Thyroid gland (tissue), 4 donors: ENCODE data around the gene TRIML2. TPM values are rescaled to one million over a fixed set of nuclear protein-coding genes. Genes with fewer than 3 reads are reported as not detected.

Source experiments
- DNase-seq, 2 donors: peaks; one replicate each; pipeline ENCODE4 v3.0.0-alpha.2; 2019
- H3K27ac ChIP-seq, 3 donors: fragments of 200-600 bp; sonication (generic); 1 replicate in 2 of 3; 2 replicates in 1 of 3; pipeline ENCODE4 v1.5.1; 2016 to 2019; ENCODE audit warnings: mild to moderate bottlenecking in 1 of 3, moderate library complexity in 1 of 3
- H3K27me3 ChIP-seq: fragments of 200-600 bp; sonication (generic); one replicate; pipeline ENCODE4 v1.5.1; 2019
- H3K36me3 ChIP-seq, 2 donors: fragments of 200-600 bp; sonication (generic); one replicate each; pipeline ENCODE4 v1.5.1; 2016 to 2019
- H3K4me1 ChIP-seq, 2 donors: fragments of 200-600 bp; sonication (generic); one replicate each; pipeline ENCODE4 v1.5.1; 2017 to 2019
- H3K4me3 ChIP-seq, 3 donors: fragments of 200-600 bp; sonication (generic); replicated peaks in 1 of 3; 1 replicate in 2 of 3; 2 replicates in 1 of 3; pipeline ENCODE4 v1.5.1; 2016; ENCODE audit warnings: mild to moderate bottlenecking in 1 of 3
- H3K9me3 ChIP-seq: fragments of 200-600 bp; sonication (generic); one replicate; pipeline ENCODE4 v1.5.1; 2017
- POLR2A ChIP-seq, 2 donors: fragments of 450-650 bp; IDR thresholded peaks; one replicate each; pipeline ENCODE4 v1.6.1; 2017; ENCODE audit warnings: antibody characterized with exemption in 2 of 2, mild to moderate bottlenecking in 2 of 2, moderate library complexity in 1 of 2
- WGBS, 2 donors: methylation state at CpG; one replicate each; pipeline ENCODE4 v1.1.5; 2017; 5-methylcytosine and 5-hydroxymethylcytosine counted together
- intact Hi-C: fragments of 100-400 bp; cut with DNase I; formaldehyde crosslinking; loops from one replicate; pipeline ENCODE4 v1.15.1; 2023
- total RNA-seq, 4 donors: library from RNA; depleted of rRNA; stranded (reverse); fragments of >200 nt; gene quantifications; one replicate each; pipeline ENCODE4 v1.2.3, GENCODE V29; 2016
- TF ChIP-seq, protein P1 (sequence below), 6 experiments: fragments of 200-600 bp in 3 of 6; fragments of 450-650 bp in 3 of 6; sonication (generic) in 3 of 6; IDR thresholded peaks; one replicate each; pipeline ENCODE4 v1.5.1; 2016 to 2019; ENCODE audit warnings: antibody characterized with exemption in 6 of 6, mild to moderate bottlenecking in 2 of 6, inconsistent platforms in 1 of 6, moderate library complexity in 1 of 6

TRIML2 gene
- total RNA-seq, 4 donors from 2014 or later, result not detected

DNA sequence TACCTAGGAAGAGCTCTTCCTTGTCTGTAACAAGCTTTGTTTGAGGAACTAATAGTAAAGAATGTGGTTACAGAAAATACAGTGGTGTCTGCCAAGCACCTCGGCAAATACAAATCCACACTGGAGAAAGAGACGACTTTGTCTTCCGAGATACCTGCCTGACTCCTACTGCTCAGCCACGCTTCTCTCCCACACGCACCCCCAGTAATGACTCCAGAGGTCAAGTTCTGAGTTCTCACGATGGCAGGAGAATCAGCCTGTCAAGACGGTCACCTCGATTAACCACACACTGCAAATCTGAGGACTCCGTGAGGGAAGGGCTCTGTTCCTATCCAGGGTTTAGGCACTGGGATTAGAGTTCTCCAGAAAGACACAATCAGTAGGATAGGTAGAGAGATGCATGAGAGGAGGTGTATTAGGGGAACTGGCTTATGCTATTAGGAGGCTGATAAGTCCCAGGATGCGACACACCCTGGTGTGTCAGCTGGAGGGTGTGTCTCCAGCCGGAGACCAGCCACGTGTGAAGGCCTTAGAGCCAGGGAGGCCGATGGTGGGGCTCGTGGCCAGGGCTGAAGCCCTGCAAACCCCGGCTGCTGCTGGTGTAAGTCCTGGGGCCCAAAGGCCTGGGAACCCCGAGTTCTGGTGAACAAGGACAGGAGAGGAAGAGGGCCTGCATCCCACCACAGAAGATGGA, 8.4 kb upstream of the TRIML2 start:
- TF ChIP-seq, protein P1, sequence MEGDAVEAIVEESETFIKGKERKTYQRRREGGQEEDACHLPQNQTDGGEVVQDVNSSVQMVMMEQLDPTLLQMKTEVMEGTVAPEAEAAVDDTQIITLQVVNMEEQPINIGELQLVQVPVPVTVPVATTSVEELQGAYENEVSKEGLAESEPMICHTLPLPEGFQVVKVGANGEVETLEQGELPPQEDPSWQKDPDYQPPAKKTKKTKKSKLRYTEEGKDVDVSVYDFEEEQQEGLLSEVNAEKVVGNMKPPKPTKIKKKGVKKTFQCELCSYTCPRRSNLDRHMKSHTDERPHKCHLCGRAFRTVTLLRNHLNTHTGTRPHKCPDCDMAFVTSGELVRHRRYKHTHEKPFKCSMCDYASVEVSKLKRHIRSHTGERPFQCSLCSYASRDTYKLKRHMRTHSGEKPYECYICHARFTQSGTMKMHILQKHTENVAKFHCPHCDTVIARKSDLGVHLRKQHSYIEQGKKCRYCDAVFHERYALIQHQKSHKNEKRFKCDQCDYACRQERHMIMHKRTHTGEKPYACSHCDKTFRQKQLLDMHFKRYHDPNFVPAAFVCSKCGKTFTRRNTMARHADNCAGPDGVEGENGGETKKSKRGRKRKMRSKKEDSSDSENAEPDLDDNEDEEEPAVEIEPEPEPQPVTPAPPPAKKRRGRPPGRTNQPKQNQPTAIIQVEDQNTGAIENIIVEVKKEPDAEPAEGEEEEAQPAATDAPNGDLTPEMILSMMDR (IDR thresholded peaks at IDR 0.05), result no peak
- TF ChIP-seq POLR2A (IDR thresholded peaks at IDR 0.05), result no peak
- Histone ChIP-seq H3K4me1 (no peaks in the 10 kb centered on the region), H3K27me3 (no peaks in the 10 kb centered on the region), H3K36me3 (no peaks in the 10 kb centered on the region), H3K27ac (no peak overlapping the region), H3K9me3 (no peaks in the 10 kb centered on the region), H3K4me3 (no peak overlapping the region)
- 73 to 77% methylated on average over 16 of the region's 16 CpGs for WGBS, 2 donors
- no peak for DNase-seq
- intact Hi-C loops, result no loop called here

DNA sequence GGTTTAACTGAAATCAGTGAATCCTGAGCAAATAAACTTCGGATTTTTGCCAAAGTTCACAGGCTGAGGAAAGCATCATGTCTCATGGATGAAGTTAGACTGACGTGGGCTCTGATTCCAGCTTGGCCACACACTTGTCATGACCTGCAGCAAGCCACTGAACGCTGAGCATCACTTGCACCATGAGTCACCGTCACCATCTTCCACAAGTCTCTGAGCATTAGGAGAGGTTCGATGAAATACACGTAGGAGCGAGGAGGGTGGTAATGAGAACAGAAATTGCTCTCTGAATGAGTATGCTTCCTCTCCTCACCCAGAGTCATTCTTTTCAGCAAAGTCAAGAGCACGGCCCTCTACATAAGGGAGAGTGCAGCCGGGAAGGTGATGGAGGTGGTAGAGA, 3.8 kb upstream of the TRIML2 start:
- DNase-seq, result no peak
- no peaks in the 10 kb centered on the region for H3K4me1 ChIP-seq
- no peaks in the 10 kb centered on the region for H3K9me3 ChIP-seq
- H3K36me3 ChIP-seq, result no peaks in the 10 kb centered on the region
- intact Hi-C loops, result no loop called here
- H3K27me3 ChIP-seq, result no peaks in the 10 kb centered on the region
- no peak overlapping the region for H3K27ac ChIP-seq
- WGBS, 2 donors, result 82 to 86% methylated on average over 9 of the region's 9 CpGs
- H3K4me3 ChIP-seq, result no peak overlapping the region
- TF ChIP-seq, protein P1 (IDR thresholded peaks at IDR 0.05), result no peak
- no peak for TF ChIP-seq POLR2A (IDR thresholded peaks at IDR 0.05)

DNA sequence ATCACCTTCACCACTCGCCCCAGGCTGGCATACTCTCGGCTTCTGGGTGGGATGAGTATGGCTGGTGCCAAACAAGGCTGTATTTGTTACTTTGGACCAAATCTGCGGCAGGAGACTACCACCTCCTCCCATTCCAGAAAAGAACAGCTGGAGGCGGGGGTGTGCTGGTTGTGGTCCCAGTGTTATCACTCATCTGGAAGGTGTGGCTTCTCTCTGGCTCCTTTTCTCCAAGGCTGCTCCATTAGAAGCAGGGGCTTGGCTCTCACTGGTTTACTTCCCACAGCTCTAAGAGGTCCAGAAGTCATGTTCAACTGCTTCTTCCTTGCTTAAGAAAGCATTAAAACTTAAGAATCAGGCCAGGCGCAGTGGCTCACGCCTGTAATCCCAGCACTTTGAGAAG, 2.6 kb upstream of the TRIML2 start:
- TF ChIP-seq, protein P1 (IDR thresholded peaks at IDR 0.05), result no peak
- TF ChIP-seq POLR2A (IDR thresholded peaks at IDR 0.05), result no peak
- Histone ChIP-seq H3K27ac (no peak overlapping the region), H3K4me3 (no peak overlapping the region), H3K4me1 (no peaks in the 10 kb centered on the region), H3K36me3 (no peaks in the 10 kb centered on the region), H3K27me3 (no peaks in the 10 kb centered on the region), H3K9me3 (no peaks in the 10 kb centered on the region)
- intact Hi-C loops, result no loop called here
- DNase-seq, result no peak
- 75 to 80% methylated on average over 6 of the region's 6 CpGs for WGBS, 2 donors

DNA sequence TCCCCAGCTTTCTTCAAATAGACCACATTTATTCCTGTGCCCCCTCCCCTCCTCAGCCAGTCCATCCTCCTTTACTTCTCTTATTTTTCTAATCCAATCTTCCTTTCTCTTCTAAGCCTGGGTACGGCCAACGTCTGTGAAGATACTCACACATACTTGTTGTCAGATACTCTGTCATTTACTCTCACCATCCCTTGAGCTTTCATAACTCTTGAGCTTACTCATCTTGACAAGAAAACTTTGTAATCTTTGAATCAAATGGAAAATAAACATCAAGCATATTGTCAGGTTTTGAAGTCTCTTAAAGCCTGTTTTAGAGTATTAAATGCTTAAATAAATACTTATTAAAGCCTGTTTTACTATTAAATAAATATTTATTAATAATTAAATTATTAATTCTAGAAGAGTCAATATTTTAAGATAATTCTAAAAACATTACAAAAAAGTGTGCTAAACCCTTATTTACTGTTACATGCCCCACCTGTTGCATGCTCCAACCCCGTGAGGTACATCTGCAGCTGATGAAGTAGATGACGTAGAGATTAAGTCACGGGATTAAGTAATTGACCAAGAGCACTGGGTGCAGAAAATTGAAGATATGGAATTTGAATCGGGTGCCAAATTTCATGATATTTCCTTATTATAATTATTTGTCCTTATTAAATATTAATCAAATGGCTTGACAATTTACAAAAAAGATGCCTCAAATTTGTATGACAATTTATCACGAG, 1.5 kb upstream of the TRIML2 start:
- TF ChIP-seq, protein P1 (IDR thresholded peaks at IDR 0.05), result no peak
- TF ChIP-seq POLR2A (IDR thresholded peaks at IDR 0.05), result no peak
- WGBS, 2 donors, result 71 to 75% methylated on average over 7 of the region's 7 CpGs
- intact Hi-C loops, result no loop called here

DNA sequence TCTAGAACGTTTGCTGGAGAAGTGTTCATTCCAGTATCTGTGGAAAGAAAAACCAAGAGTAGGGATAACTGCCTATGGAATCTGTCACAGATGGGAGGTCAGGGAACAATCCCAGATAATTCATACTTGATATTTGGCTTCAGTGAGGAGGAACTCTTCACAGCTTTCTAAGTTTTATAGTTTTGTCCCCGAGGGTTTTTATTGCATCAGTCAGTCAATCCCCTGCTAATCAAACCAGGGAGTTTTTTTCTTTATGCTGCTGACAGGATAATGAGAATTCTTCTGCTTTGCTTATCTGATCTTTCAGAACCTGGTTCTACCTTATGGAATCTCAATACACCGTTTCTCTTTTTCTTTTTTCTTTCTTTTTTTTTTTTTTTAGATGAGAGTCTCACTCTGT, 633 bp upstream of the TRIML2 start:
- intact Hi-C loops, result no loop called here
- H3K36me3 ChIP-seq, result no peaks in the 10 kb centered on the region
- no peak for DNase-seq
- no peak for TF ChIP-seq POLR2A (IDR thresholded peaks at IDR 0.05)
- TF ChIP-seq, protein P1 (IDR thresholded peaks at IDR 0.05), result no peak
- H3K27ac ChIP-seq, result no peak overlapping the region
- no peaks in the 10 kb centered on the region for H3K27me3 ChIP-seq
- H3K4me1 ChIP-seq, result no peaks in the 10 kb centered on the region
- H3K4me3 ChIP-seq, result no peak overlapping the region
- WGBS, 2 donors, result 37 to 40% methylated on average over 3 of the region's 3 CpGs
- no peaks in the 10 kb centered on the region for H3K9me3 ChIP-seq

More for the DNA sequence above, 1.5 kb upstream of the TRIML2 start:
- Histone ChIP-seq H3K27ac (no peak overlapping the region), H3K4me3 (no peak overlapping the region), H3K9me3 (no peaks in the 10 kb centered on the region), H3K36me3 (no peaks in the 10 kb centered on the region), H3K4me1 (no peaks in the 10 kb centered on the region), H3K27me3 (no peaks in the 10 kb centered on the region)
- no peak for DNase-seq
